Fibroblast of skin of scalp (primary cell): ENCODE results near the gene TSPAN18.

Source experiments
- DNase-seq: peaks from one replicate; pipeline ENCODE4 v3.0.0-alpha.2; 2013

The TSPAN18 gene

DNA sequence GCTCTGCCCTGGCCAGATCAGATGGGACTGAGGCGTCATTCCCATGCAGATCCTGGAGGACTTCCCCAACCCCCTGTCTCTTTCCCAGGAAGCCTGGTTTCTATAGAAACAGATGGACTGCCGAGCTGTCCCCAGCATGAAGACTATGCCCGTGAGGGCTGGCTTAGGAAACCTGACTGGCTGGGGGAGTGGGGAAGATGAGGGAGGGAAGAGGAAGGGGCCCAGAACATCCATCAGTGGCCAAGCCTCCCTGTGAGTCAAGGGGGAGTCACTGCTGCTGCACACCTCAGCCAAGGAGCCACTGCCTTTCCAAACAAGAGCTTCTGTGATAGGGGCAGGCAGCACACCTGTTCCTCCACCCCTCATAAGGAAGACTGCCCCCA lies 218.1 kb downstream of the TSPAN18 start:
- no peak for DNase-seq

DNA sequence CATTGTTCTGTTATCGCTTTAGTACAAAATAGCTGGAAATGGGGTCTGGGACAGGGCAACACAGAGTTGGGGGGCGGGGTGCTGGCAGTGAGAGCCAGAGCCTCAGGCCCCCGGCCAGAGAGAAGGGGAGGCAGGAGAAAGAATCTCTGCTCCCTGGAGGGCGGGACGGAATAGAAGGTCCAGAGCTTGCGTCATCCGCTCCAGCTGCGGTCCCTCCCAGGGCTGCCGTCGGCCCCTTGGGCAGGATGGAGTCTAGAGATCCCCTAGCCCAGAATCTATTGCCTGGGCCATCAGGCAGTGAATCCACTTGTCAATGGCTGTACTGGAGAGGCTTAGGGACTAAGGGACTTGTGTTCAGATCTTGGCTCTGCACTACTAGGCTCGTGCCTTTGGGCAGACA lies 218.9 kb downstream of the TSPAN18 start:
- no peak for DNase-seq

DNA sequence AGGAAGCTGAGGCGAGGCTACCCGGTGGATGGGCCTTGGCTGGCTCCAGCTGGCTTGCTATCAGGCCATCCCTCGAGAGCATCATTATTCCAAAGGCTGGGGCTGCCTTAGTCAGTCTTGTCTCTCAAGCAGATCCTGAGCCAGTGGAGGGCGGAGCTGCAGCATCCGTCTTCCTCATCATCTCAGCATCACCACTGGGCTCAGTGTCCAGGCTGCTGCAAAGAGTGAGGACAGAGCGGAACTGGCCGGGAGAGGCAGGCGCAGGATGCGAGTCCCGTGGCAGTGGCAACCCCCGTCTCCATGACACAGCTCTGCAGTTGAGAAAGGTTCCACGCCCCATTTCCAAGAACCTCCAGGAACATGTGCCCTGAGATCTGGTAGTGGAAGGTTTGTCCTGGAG lies 219.5 kb downstream of the TSPAN18 start:
- DNase-seq: no peak

DNA sequence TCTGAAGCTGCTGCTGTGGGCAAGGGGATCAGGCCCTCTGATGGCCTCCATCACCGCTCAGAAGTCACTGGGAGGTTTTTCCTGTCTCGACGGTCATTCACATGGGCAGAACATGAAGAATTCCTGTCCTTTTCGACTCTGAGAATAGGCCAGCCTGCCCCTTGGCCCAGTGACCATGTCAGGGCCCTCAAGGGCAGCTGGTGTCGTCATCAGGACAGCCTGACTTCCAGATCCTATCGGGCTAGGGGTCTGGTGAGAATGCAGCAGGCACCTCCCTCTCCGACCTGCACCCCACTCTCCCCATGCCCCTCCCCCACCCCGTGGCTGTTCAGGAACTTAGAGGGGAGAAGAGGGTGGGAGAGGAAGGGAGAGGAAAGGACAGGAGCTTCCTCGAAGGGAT lies 220.4 kb downstream of the TSPAN18 start:
- no peak for DNase-seq

DNA sequence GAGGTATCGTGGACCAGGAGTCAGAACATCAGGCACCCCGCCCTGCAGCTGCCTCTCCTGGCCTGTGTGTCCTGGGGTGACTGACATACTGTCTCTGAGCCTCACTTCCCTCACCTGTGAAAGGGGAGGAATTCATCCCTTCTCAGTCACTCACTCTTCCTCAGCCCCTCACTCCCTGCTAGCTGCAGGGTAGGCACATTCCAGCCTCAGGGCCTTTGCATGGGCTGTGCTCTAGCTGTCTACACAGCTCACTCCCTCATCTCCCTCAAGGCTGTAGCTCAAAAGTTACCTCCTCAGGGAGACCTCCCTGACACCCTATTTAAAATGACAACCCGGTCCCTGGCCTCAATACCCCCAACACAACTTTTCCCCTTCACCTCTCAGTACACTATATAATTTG lies 221.4 kb downstream of the TSPAN18 start:
- DNase-seq: no peak

DNA sequence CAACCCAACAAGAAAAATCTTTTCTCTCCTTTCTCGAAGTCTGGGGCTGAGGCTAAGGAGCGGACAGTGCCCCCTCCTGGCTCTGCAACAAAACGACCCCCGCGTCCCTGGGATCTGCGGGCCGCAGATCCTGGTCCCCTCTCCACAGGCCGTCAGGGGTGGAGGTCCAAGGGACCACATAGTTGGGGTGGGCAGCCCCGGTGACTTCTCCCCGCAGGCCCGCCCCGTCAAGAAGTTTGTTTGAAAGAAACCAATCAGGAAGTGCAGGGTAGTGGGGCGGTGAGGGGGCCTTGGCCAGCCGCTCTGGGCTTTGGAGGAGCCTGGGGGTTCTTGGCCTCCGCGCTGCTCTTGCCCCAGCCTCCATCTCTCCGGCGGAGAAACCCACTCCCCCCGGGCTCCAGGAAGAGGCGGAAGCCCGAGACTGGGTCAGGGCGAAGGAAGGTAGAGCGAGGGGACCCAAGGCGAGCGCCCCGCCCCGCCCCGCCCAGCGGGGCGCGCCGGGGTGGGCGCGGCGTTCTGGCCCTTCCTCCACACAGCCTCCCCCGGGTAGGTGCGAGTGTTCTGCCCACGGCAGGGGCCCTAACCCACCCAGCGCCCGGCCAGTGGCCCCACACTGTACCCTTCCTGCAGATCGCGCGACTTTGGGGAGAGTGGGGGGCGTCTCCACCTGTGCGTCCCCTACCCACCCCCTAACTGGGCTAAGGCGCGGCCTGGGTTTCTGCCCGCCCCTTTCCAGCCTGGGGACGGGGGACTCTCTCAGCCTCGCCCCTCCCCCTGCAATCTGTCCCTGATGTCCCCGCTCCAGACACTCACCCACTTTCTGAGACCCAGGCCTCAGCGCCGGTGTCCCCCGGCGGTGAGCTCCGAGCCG lies 222.6 kb downstream of the TSPAN18 start:
- peak; percentile 38 for DNase-seq

DNA sequence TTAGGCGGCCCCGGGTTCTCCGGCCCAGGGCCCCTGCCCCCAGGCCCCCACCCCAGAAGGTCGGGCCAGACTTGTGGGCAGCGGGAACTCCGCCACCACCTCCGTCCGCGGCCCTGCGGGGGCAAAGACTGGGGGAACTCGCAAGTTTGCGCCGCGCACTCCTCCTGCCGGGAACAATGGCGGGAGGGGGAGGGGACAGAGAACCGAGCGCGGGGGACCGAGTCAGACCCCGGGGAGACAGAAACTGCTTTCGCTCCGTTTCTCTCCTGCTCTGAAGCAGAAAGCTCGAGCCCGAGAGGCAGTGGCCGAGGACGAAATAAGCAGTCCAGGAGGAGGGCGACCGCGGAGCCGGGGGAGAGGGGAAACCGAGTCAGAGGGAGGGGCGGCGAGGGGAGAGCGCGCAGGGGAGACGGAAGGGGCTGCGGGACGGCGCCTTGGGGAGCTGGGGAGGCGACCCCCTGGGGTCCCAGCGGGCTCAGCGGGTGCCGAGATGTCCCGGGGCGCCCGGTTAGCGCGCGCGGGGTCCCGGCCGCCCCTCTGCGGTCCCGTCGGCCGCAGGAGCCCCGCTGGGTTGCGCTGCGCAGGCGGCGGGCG lies 223.4 kb downstream of the TSPAN18 start:
- DNase-seq: no peak

DNA sequence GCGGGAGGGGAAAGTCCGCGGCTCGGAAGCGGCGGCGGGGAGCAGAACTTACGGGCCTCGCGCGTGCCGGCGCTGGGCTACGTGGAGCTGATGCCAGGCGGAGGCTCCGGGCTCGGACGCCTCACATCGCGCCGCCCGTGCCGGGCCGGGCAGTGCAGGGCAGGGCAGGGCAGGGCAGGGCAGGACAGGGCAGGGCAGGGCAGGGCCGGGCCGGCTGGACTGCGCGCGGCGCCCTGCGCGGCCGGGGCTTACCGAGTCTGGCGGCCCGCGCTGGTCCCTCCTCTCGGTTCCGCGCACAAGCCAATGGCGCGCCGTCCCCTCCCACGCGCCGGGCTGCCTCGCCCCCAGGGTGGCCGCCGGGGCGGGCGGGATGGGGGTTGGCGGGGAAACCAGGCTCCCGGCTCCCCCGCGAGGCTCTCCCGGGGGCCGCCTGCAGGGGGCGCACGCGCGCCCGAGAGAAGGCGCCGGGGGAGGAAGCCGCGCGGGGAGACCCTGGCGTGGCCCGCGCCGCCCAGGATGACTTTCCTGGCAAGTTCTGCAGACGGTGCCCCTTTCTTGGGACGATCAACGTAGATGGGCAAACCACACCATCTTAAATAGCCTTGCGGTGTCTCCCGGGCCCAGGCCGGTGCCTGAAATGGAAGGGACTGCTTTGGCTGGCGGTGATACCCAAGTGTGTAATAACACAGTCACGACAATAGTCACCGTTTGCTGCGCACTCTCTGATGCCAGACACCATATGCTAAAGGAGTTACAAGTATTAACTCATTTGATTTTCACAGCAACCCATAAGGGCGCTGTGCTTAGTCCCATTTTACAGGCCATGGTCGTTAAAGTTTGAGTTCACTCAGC lies 224.1 kb downstream of the TSPAN18 start, which contains the start of gene TP53I11:
Gene TP53I11 (minus strand): TSS at position 259 of the 852 bp plus-strand sequence. CDS start 12,548 bp downstream, outside the sequence.
- DNase-seq: peak; percentile 75

DNA sequence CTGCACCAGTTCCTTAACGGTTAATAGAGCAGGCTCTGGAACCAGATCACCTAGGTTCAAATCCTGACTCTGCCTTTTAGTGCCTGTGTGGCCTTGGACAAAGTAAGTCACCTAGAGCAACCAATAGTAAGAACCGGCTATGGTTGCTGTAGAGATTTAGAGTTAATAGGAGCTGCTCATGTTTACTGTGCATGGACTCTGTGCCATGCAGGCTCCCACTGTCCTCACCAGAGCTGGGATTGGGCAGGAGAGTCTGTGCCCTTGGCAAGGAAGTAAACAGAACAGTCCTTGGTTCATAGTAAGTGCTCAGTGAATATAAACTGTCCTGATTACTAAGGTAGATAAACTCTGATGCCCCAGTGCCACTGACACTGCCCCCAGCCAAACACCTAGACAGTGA lies 225.3 kb downstream of the TSPAN18 start:
- DNase-seq: no peak

DNA sequence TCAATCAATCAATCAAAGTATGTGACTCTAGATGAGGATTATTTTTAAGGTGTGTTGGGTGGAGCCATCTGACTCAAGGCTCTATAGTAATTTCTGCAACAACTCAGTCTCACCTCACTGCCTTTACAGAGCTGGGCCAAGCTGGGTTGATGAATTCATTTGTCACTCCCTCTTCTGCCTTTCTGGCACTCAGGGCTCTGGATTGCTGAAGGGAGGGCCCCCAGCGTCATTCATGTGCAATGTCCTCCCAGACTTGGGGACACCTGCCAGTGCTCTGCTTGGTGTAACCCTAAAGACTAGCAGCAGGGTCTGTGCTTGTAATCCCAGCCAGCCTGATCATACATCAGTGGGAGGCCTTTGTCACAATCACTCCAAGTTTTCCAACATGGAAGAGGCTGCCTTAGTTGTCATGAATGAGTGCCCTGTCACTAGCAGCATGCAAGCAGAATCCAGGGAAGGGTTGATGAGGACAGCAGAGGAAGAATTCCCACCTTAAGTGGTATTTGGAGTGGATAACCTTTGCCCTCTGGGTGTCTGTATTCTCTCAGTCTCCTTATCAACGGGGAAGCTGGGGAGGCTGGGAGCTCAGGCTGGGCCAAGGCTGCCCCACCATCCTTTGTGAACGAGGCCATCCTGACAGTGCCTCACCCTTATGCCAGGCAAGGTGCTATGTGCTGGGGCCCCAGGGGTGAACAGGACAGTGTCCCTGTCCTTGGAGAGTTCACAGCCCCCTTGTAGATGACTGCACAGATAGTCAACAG lies 225.9 kb downstream of the TSPAN18 start:
- DNase-seq: no peak

DNA sequence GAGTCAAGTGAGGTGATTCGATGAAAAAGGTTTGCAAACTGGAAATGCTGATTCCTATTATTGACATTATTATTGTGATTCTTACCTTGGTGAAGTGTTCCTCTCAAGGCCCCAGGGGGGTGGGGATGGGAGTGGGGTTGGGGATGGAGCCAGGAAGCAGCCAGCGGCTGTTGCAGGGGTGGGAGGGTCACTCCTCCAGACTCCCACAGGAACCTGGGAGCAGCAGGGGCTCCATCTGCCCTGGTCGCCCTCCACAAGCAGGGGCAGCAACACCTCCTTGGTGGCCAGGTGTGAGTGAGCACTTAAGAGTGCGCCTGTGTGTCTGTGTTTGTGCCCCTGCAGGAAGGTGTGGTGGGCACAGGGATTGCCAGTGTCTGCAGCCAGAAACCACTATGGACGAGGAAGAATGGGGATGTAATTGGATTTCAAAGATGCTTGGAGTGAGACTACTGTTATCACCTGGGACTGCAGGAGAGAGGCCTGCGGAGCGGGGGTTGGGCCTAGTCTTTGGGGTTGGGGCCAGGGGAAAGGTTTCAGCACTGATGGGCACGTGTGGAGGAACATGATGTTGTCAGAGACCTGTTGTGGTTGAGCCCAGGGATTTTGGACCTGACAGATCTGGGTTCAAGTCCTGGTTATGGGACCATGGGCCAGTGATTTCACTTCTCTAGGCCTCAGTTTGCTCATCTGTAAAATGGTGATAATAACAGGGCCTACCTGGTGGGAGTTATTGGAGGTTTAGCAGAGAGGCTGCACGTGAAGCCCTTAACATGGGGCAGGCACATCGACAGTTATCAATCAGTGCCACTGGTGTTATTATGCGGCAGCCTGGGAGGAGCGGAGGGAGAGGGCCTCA lies 227.5 kb downstream of the TSPAN18 start:
- DNase-seq: no peak

DNA sequence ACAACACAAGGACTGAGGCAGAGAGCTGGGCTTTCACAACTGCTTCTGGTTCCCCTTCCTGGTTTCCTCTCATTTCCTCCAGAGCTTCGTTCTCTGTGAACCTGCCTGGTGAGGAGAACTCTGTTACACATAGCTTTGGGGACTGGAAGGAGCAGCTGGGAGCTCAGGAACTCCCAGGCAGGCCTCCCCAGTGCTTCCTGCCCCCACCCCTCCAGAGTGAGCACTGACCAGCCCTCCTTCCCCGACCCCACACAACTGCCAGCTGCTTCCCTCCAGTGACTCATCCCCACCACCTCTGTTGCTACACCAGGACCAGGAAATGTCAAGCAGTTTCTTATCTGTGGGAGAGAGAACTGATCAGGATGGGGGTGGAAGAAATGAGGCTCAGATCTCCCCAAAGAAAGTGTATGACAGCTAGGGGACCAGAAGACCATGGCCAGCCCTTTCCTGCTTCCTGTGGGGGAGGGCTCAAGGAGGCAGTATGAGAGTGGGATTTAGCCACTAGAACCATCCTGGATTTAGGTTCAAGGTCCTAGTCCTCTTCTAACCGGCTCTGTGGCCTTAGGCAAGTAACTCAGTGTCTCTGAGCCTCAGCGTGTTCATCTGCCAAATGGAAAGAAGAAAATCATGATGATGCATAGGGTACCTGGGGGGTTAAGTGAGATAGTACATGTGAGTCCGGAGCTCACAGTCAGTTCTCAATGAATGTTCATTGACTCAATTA lies 228.4 kb downstream of the TSPAN18 start:
- peak; percentile 69 for DNase-seq

DNA sequence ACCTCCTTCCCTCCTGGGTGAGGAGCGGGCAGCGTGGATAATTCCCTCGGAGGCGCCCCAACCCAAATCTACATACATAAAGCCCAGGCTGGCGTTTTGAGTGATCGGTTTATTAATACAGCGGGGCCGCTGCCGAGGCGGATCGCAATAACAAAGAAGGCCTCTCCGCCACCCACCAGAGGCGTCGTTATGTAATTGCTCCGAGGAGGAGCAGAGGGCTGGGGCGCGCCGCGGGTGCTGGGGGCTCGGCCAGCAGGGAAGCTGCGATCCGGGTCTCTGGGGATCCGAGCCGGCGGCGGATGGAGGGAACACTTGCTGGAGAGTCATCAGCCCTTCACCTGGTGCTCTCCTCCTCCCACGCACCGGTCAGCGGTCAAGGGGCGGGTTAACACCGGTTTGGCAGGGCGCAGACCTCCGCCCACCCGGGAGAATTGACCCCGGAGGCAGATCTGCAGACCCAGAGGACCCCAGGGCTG lies 230.3 kb downstream of the TSPAN18 start:
- DNase-seq: no peak

DNA sequence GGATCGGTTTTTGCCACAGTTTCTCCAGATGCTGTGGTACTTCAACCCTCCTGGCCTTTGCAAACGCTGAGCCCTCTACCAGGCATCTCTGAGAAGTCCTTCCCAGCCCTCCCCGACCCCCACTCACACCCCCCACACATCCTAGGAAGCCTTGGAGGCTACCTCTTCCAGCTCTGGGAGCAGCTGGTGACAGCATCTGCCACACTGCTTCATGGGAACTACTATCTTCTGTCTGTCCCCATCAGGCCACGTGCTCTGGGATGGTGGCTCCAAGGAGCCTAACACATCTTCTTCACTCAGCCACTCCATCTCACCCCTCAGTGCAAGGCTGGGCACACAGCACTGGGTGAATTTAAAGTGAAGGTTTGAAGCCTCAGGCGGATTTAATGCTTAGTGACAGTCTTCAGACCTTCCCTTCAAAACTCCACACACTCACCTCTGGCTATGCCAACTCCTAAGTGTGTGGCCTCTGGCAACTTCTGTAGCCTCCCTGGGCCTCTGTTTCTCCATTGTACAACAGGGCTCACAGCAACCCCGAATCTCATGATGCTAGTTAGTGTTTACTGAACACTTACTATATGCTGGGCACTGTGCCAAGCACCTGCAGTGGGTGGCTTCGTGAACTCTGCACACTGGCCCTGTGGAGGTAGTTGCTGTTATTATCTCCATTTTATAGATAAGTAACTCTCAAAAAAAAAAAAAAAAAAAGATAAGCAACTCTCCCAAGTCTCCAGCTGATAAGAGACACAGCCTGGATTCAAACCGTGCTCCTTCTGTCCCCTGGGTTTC lies 231.2 kb downstream of the TSPAN18 start:
- DNase-seq: no peak

DNA sequence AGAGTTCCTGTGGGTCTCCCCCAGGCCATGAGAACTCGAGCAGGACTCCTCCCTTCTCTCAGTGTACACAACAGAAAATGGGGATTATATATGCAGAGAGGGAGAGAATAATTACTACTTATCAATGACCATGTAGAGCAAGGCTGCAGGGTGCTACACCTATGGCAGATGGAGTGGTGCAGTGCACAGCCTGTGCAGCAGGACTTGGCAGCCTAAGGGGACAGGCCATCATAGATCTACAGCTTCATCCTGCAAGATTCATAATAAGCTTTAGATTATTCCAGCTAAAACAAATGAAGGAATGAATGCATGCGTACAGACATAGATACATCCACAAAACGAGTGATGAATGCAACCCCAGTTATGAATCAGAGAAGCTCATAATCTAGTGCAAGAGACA lies 232.3 kb downstream of the TSPAN18 start:
- DNase-seq: no peak

DNA sequence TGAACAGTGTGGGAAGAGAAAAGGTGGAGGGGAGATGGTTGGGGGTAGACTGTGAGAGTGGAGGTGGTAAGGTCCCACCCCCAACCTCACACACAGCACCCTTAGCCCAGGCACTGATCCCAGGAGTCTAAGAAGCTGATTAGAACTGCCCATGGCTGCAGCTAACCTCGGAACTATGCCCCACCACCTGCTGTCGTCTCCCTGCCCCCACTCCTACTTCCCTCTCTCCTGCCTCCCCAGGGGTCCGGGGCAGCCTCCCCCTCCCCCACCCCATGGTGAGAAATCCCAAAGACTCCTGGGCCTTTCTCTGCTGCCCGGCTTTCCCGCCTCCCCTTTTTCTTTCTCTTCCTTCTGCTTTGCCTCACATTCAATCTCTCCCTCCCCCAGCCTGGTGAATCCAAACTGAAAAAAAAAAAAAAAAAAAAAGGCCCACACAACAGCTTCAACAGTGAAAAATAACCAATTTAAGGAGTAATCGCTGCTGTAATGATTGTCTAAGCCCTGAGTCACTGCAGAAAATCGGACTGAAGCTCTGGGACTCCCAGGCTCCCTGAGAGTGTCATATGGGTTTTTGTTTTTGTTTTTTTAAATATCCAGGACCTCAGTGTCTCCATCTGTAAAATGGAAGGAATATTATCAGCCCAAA lies 233.6 kb downstream of the TSPAN18 start:
- no peak for DNase-seq

DNA sequence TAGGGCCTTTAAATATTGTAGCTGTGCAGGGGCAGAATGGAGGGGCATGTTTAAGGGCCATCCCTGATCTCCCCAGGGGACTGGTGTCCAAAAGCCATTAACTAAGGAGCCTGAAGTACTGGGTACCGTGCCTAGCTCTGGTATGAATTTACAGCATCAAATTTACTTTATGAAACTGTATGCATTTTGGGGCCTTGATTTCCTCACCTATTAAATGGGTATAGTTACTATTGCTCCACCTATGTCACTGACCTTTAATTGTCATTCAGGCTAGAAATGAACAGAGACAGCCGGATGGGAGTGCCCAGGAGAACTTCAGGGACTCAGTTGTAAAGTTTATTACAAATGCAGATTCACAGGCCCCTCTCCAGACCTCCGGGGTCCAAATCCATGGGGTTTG lies 235.7 kb downstream of the TSPAN18 start:
- no peak for DNase-seq

DNA sequence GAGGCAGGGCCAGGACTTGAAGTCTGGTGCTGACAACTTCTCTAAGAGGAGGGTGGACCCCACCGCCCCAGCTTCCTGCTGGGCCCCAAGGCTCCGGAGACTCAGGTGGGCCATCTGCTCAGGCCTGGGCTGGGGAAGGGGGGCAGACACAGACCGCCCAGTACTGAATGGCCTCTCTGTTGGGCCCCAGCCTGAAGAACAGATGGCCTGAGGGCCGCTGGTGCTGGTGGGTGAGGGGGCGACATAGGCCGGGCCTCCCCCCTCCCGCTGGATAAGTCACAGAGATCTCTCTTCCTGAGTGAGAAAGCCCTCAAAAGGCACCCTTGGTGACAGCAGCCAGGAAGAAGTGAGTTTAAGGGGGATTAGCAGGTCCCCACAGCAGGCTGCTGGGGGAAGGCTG lies 236.4 kb downstream of the TSPAN18 start:
- DNase-seq: no peak

DNA sequence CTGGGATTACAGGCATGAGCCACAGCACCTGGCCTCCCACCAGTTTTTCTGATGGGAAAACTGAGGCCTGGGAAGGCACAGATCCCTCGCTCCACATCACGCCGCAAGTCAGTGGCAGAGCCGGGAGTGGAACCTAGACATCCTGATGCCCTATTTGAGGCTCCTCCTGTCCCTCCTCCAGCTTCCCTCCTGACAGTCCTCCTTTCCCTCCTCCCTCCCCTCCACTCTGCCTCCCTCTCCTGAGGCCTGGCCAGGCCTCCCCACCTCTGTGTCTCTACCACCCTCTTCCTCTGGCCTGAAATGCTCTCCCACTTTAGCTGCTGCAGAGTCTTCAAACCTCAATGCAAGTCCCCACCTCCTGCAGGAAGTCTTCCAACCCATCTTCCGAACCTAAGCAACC lies 237.2 kb downstream of the TSPAN18 start:
- DNase-seq: no peak
